Rectal smooth muscle tissue (tissue), 1 donor: ENCODE data around the gene EXOC4.

Source experiments
- H3K27ac ChIP-seq: one replicate; pipeline ENCODE4 v1.7.0; 2013; ENCODE audit warnings: low read depth, low read length, inconsistent platforms
- H3K27me3 ChIP-seq: one replicate; pipeline ENCODE4 v1.7.0; 2013; ENCODE audit warnings: low read length; ENCODE audit not compliant: control insufficient read depth, insufficient read depth
- H3K36me3 ChIP-seq: one replicate; pipeline ENCODE4 v1.7.0; 2013; ENCODE audit warnings: low read length; ENCODE audit not compliant: control insufficient read depth, insufficient read depth
- H3K4me1 ChIP-seq: one replicate; pipeline ENCODE4 v1.7.0; 2013; ENCODE audit warnings: low read length; ENCODE audit not compliant: control insufficient read depth, insufficient read depth
- H3K4me3 ChIP-seq: one replicate; pipeline ENCODE4 v1.7.0; 2013; ENCODE audit warnings: low read length
- H3K9ac ChIP-seq: one replicate; pipeline ENCODE4 v1.7.0; 2013; ENCODE audit warnings: low read length

EXOC4 gene

DNA sequence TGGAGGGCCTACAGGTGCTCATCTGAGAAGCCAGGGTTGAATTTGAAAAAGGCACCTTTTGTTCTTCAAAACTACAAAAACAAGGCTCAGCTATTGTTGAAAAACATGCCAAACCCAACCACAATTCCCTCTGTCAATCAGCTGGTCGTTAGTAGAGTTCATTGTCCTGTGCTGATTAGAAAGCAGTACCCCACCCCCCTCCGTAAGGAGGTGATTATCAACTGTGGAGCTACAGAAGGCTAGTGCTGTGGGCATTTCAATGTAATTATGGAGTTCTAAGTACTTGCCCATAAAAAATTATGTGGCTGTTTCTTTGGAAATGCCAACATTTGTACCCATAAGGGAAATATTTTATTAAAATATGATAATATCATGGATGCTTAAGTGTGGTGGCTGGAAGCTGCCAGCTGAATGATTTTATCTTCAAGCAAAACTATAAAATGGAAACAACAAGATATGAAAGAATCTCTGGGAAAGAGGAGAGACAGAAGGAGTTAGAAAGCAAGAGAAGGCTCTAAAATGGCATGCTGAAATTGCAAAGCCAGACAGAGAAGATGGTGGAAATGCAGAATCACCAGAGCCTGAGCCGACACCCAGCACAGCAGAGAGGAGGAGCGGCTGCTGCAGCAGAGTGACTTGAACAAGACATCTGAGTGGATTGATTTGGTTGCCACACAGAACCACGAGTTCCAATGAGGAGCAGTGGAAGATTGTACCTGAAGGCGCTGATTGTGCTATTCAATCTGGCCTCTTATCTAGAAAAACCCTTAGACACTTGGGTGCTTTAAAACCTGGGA, 694.8 kb downstream of the EXOC4 start:
- no peak overlapping the region for H3K27ac ChIP-seq
- H3K4me1 ChIP-seq = no peaks in the 10 kb centered on the region
- H3K36me3 ChIP-seq = no peaks in the 10 kb centered on the region
- no peaks in the 10 kb centered on the region for H3K27me3 ChIP-seq
- no peak overlapping the region for H3K4me3 ChIP-seq
- H3K9ac ChIP-seq = no peak overlapping the region

DNA sequence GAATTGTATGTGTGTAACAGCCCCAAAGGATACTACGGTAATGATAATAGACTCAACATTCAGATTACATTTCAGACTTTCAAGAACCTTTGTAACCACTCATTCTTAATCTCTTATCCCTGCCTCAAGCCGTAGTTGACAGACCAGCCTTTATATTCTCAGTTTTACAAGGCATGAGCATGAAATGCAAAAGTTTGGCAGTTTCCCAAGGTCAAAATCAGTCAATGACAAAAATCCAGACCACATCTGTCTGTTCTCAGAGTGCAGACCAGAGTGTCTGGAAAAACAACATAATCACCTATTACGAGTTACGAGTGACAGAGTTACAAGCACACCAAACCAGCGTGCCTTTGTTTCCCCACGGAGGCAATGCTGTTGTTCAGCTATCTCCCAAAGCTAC, 695.7 kb downstream of the EXOC4 start:
- Histone ChIP-seq H3K4me3 (no peak overlapping the region), H3K36me3 (no peaks in the 10 kb centered on the region), H3K4me1 (no peaks in the 10 kb centered on the region), H3K9ac (no peak overlapping the region), H3K27me3 (no peaks in the 10 kb centered on the region), H3K27ac (no peak overlapping the region)

DNA sequence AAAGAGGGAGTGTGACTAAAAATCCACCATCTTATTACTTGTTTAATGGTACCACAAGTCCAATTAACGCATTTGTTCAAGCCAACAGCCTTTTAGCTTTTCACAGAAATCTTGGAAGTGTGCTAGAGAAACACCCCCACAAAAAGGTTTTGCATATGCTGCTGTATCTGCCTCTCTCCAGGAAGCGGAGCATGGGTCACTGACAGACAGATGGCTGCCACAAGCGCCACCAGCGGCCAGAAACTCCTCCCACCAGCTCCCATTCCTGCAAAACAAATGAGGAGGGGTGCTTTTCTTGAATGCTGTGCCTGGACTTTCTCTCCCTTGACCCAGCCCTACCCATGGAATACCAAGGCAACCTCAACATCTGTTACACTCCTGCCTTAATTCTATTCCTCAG, 698.0 kb downstream of the EXOC4 start:
- Histone ChIP-seq H3K4me1 (no peaks in the 10 kb centered on the region), H3K36me3 (no peaks in the 10 kb centered on the region), H3K9ac (no peak overlapping the region), H3K27me3 (no peaks in the 10 kb centered on the region), H3K4me3 (no peak overlapping the region), H3K27ac (no peak overlapping the region)

DNA sequence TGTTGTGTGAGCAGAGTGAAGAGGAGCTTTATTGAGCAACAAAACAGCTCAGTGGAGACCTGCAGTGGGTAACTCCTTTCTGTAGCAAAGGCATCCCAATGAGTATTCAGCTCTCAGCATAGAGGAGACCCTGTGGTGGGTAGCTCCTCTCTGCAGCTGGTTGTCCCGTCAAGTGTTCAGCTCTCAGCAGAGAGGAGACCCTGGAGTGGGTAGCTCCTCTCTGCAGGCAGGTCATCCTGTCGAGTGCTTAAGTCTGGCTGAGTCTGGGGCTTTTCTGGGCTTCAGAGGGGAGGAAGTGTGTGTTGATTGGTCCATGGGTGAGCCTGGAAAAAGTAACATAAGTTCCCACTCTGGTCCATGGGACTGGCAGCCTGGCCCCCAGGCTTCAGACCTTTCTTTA, 702.3 kb downstream of the EXOC4 start:
- no peaks in the 10 kb centered on the region for H3K27me3 ChIP-seq
- H3K4me1 ChIP-seq = no peaks in the 10 kb centered on the region

DNA sequence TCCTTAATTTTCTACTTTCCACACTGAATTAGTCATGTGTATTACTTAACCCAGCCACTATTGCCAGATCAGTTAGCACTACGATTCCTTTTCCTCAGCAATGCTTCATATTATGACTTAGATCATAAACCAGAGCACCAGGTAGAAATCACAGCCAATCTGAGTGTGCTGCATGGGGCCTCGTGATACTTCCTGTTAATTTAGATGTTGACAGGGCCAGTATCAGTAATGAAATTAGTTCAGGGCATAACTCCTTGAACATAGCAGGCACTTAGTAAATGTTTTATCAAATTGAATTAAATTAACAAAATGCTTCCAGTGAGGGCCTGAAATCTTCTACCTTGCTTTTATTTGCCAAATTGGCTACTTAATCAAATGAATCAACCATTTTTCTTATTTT, 705.0 kb downstream of the EXOC4 start:
- no peak overlapping the region for H3K4me3 ChIP-seq
- no peak overlapping the region for H3K27ac ChIP-seq
- H3K9ac ChIP-seq = no peak overlapping the region
- H3K4me1 ChIP-seq = no peaks in the 10 kb centered on the region
- no peaks in the 10 kb centered on the region for H3K36me3 ChIP-seq
- no peaks in the 10 kb centered on the region for H3K27me3 ChIP-seq

More for the DNA sequence above, 702.3 kb downstream of the EXOC4 start:
- H3K27ac ChIP-seq = no peak overlapping the region
- no peak overlapping the region for H3K4me3 ChIP-seq
- H3K9ac ChIP-seq = no peak overlapping the region
- no peaks in the 10 kb centered on the region for H3K36me3 ChIP-seq

DNA sequence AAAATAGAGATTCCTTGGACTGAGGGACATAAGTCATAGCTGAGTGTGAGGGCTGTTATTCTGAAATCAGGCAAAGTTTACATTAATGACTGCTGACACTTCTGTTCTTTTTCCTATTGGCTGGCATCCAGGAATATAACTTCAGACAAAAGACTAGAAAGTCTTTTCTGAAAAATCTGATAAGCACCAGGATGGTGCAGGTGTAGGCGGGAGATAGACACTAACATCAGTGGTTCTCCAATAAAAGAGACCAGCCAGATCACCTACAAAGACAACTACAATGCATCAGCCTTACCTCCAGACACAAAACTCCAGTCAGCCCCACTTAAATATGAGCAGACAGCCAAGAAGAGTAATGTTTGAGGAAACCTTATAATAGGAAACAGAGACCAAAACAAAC, 705.9 kb downstream of the EXOC4 start:
- Histone ChIP-seq H3K4me1 (no peaks in the 10 kb centered on the region), H3K27me3 (no peaks in the 10 kb centered on the region), H3K4me3 (no peak overlapping the region), H3K36me3 (no peaks in the 10 kb centered on the region), H3K27ac (no peak overlapping the region), H3K9ac (no peak overlapping the region)

DNA sequence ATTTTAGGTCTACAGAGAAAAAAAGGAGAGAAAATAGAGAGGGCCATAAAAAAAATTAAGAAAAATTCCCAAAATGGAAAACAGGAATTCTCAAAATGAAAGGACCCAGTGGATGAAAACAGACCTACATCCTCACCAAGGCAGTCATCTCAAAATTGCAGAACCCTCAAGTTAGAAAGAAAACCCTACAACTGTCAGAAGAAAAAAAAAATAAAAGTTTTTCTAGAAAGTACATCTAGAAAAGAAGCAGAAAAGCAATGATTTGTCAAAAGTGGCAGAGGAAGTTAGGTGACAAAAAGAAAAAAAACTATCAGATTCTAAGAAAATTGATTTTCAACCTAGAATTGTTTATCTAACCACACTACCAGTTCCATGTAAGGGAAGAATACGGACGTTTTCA, 706.6 kb downstream of the EXOC4 start:
- H3K36me3 ChIP-seq = no peaks in the 10 kb centered on the region
- H3K4me3 ChIP-seq = no peak overlapping the region
- no peaks in the 10 kb centered on the region for H3K4me1 ChIP-seq
- H3K27me3 ChIP-seq = no peaks in the 10 kb centered on the region
- no peak overlapping the region for H3K9ac ChIP-seq
- no peak overlapping the region for H3K27ac ChIP-seq

DNA sequence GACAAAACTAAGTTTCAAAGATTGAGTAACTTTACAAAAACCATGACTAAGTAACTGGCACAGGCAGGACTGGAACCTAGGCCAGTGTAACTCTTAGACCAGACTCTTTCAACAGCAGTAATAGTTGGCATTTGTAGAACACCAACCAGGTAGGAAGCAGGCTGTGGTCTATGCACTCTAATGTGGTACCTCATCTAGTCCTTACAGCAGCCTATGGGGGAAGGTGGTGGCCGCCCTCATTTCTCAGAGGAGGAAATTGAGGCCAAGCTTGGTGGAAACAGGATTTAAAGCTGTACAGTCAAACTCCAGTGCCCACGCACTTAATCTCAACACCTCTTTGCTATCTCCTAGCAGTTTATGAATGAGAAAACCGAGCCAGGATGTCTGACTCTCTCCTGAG, 708.8 kb downstream of the EXOC4 start:
- Histone ChIP-seq H3K4me1 (no peaks in the 10 kb centered on the region), H3K36me3 (no peaks in the 10 kb centered on the region), H3K9ac (no peak overlapping the region), H3K27ac (no peak overlapping the region), H3K27me3 (no peaks in the 10 kb centered on the region), H3K4me3 (no peak overlapping the region)

DNA sequence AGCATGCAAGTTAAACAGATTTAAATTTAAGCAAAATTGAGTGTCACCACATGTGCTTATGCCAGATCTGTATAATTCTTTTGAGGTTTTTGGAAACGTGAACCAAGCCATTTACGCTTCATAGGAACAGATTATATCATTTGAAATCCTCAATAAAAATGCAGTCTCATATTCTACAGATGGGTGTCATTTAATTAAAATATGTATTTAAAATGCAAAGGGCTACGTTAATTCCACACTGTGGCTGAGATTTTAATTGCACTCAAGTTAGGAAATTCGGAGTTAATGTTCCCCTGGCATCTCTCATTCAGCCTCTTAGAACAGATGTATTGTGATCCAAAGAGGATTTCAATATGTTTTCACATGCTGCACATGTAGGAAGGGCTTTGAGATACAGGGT, 709.8 kb downstream of the EXOC4 start:
- H3K9ac ChIP-seq = no peak overlapping the region
- H3K4me3 ChIP-seq = no peak overlapping the region
- H3K27ac ChIP-seq = no peak overlapping the region
- no peaks in the 10 kb centered on the region for H3K36me3 ChIP-seq
- no peaks in the 10 kb centered on the region for H3K4me1 ChIP-seq
- no peaks in the 10 kb centered on the region for H3K27me3 ChIP-seq

DNA sequence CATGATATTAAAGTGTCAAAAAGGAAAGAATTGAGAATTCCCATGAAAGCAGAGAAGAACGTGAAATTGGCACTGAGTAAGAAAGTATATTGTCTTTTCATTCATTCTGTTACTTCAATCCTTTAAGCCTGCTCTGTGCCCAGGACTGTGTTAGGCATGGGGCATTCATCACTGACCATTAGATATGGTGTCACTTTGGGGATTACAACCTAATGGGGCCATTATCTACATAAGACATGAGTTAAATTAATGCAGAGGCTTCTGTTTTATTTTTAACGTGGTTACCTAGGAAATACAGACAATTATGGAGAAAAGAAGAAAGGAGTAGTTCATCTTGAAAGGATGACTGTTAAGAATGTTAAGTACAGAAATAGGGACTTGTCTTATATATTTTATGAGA, 710.8 kb downstream of the EXOC4 start:
- Histone ChIP-seq H3K27me3 (no peaks in the 10 kb centered on the region), H3K4me1 (no peaks in the 10 kb centered on the region), H3K27ac (no peak overlapping the region), H3K36me3 (no peaks in the 10 kb centered on the region), H3K9ac (no peak overlapping the region), H3K4me3 (no peak overlapping the region)

DNA sequence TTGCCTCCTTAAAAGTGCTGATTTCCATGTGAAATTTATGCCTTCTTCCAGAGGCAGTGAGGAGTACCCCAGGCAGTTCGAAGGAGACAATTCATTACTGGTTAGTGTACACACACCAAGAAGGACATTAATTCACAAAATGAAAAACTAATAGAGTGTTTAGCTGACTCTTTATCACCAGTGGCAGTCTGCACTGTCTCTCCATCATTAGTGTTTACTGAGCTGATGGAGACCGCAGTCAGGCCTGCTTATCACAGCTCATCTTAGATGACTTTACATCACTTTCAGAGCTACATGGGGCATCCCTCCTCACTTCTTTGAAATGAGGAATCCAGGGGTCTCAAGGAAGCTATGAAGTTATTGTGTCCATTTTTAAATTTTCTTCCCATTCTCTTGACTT, 718.7 kb downstream of the EXOC4 start:
- Histone ChIP-seq H3K4me3 (no peak overlapping the region), H3K36me3 (no peaks in the 10 kb centered on the region), H3K9ac (no peak overlapping the region), H3K27ac (no peak overlapping the region), H3K27me3 (no peaks in the 10 kb centered on the region), H3K4me1 (no peaks in the 10 kb centered on the region)

DNA sequence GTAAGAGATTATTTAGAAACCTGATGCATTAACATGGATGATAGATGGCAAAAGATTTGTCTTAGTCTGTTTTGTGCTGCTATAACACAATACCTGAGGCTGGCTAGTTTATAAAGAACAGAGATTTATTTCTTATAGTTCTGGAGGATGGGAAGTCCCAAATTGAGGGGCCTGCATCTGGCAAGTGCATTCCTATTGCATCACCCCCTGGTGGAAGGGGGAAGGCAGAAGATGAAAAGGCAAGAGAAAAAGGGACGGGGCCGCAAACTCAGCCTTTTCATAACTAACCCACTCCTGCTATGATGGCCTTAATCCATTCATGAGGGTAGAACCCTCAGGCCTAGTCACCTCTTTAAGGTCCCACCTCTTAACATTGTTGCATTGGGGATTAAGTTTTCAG, 720.8 kb downstream of the EXOC4 start:
- Histone ChIP-seq H3K27ac (no peak overlapping the region), H3K4me3 (no peak overlapping the region), H3K27me3 (no peaks in the 10 kb centered on the region), H3K36me3 (no peaks in the 10 kb centered on the region), H3K4me1 (no peaks in the 10 kb centered on the region), H3K9ac (no peak overlapping the region)

DNA sequence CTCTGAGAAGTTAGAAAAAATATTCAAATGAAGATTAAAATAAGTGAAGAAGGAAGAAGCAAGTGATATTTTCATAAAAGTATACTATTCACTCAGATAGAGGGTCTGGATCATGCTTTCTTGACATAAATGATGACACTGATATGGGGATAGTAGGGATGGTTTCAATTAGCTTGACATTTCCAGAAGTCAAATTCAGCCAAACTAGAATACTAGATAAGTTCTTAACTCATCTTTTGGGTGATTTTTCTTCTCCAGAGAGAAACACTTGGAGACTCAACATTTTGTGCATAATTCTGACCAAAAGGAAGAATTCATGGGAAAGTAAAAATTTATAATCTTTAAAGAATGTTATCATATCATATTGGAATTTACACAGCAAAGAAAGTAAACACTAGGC, 722.3 kb downstream of the EXOC4 start:
- Histone ChIP-seq H3K27ac (no peak overlapping the region), H3K36me3 (no peaks in the 10 kb centered on the region), H3K4me3 (no peak overlapping the region), H3K4me1 (no peaks in the 10 kb centered on the region), H3K9ac (no peak overlapping the region), H3K27me3 (no peaks in the 10 kb centered on the region)
